OCI-LY1 (cell line): ENCODE results near the gene DDX31.

Experiments used
- H2AFZ ChIP-seq: fragments of 200-600 bp; sonication (generic), shearing (Covaris generic); 2 replicates; pipeline ENCODE4 v1.6.0; 2014; ENCODE audit warnings: antibody characterized with exemption, mild to moderate bottlenecking, low read length
- H3F3A ChIP-seq: fragments of 200-600 bp; sonication (generic), shearing (Covaris generic); 2 replicates; pipeline ENCODE4 v1.6.0; 2014; ENCODE audit warnings: mild to moderate bottlenecking, antibody characterized with exemption, low read length, moderate library complexity; ENCODE audit not compliant: insufficient read depth
- H3K27ac ChIP-seq: fragments of 200-600 bp; sonication (generic); 2 replicates; pipeline ENCODE4 v1.5.1; 2014; ENCODE audit warnings: low read length, mixed run types, mild to moderate bottlenecking, low read depth; ENCODE audit not compliant: poor library complexity, severe bottlenecking
- H3K27me3 ChIP-seq: fragments of 200-600 bp; sonication (generic); 2 replicates; pipeline ENCODE4 v1.6.0; 2014; ENCODE audit warnings: antibody characterized with exemption, mild to moderate bottlenecking, low read length, moderate library complexity; ENCODE audit not compliant: insufficient read depth
- H3K36me3 ChIP-seq: fragments of 200-600 bp; sonication (generic); 2 replicates; pipeline ENCODE4 v1.6.1; 2014; ENCODE audit warnings: mild to moderate bottlenecking, antibody characterized with exemption, low read length, moderate library complexity, mixed read lengths; ENCODE audit not compliant: insufficient read depth
- H3K4me1 ChIP-seq: fragments of 200-600 bp; sonication (generic); 2 replicates; pipeline ENCODE4 v1.5.1; 2014; ENCODE audit warnings: mild to moderate bottlenecking, low read length, moderate library complexity; ENCODE audit not compliant: insufficient read depth, severe bottlenecking
- H3K4me2 ChIP-seq: fragments of 200-600 bp; sonication (generic), shearing (Covaris generic); 2 replicates; pipeline ENCODE4 v1.6.1; 2014; ENCODE audit warnings: low read length
- H3K4me3 ChIP-seq: fragments of 200-600 bp; sonication (generic); 2 replicates; pipeline ENCODE4 v1.5.1; 2014; ENCODE audit warnings: low read length, low read depth, mild to moderate bottlenecking, mixed read lengths; ENCODE audit not compliant: poor library complexity, severe bottlenecking
- H3K79me2 ChIP-seq: fragments of 200-600 bp; shearing (Covaris generic); 2 replicates; pipeline ENCODE4 v1.6.1; 2016; ENCODE audit warnings: mixed run types, low read length, mixed read lengths; ENCODE audit not compliant: insufficient read depth
- H3K9ac ChIP-seq: fragments of 200-600 bp; sonication (generic), shearing (Covaris generic); 2 replicates; pipeline ENCODE4 v1.6.1; 2014; ENCODE audit warnings: mild to moderate bottlenecking, low read length, mixed read lengths
- H3K9me2 ChIP-seq: fragments of 200-600 bp; sonication (generic), shearing (Covaris generic); 2 replicates; pipeline ENCODE4 v1.6.1; 2014; ENCODE audit warnings: low read depth, mild to moderate bottlenecking, low read length, mixed read lengths
- H3K9me3 ChIP-seq: fragments of 200-600 bp; shearing (Covaris generic); 2 replicates; pipeline ENCODE4 v1.6.1; 2014; ENCODE audit warnings: low read length, mixed read lengths
- H4K20me1 ChIP-seq: fragments of 200-600 bp; sonication (generic), shearing (Covaris generic); 2 replicates; pipeline ENCODE4 v1.6.0; 2016; ENCODE audit warnings: mild to moderate bottlenecking, low read length; ENCODE audit not compliant: insufficient read depth
- EZH2 ChIP-seq: fragments of 200-600 bp; sonication (generic), shearing (Covaris generic); IDR thresholded peaks from 2 replicates; pipeline ENCODE4 v1.8.0; 2017; ENCODE audit warnings: borderline replicate concordance, mixed run types, mild to moderate bottlenecking, antibody characterized with exemption, low read length, moderate library complexity, mixed read lengths
- TF ChIP-seq, protein P1 (sequence below): fragments of 200-600 bp; sonication (generic), shearing (Covaris generic); IDR thresholded peaks from 2 replicates; pipeline ENCODE4 v1.5.1; 2017; ENCODE audit warnings: mild to moderate bottlenecking, antibody characterized with exemption, low read length, moderate library complexity, mixed read lengths

DDX31 gene

DNA sequence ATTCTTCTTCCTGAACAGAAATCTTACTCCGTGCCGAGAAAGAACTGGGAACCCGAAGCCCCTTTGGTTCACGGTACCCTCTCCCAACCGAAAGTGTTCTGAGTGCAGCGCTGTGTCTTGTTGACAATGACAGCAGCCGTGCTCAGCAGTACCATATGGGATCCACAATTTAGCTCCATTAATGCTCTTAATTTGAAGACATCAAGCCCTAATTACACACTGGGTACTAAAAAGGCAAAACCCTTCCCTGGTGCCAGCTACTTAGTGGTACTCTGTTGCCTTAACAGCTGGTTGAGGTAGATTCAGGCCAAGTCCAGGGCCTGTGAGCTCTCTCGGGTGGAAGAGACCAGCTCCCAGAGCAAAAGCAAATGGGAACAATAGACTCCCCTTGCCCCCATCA is 24.5 kb downstream of the DDX31 start:
- no peaks in the 10 kb centered on the region for H3K9me2 ChIP-seq
- no peaks in the 10 kb centered on the region for H3K4me1 ChIP-seq
- H3K79me2 ChIP-seq, result no peaks in the 10 kb centered on the region
- no peak overlapping the region for H3K4me3 ChIP-seq
- no peaks in the 10 kb centered on the region for H3K27me3 ChIP-seq
- H3K27ac ChIP-seq, result no peak overlapping the region
- no peaks in the 10 kb centered on the region for H3K9me3 ChIP-seq
- no peaks in the 10 kb centered on the region for H4K20me1 ChIP-seq
- no peaks in the 10 kb centered on the region for H3F3A ChIP-seq
- H2AFZ ChIP-seq, result no peak overlapping the region
- H3K9ac ChIP-seq, result no peak overlapping the region
- no peak overlapping the region for H3K4me2 ChIP-seq
- peaks cover 97% of the 10 kb centered on the region for H3K36me3 ChIP-seq
- TF ChIP-seq EZH2, result no peak
- TF ChIP-seq, protein P1, sequence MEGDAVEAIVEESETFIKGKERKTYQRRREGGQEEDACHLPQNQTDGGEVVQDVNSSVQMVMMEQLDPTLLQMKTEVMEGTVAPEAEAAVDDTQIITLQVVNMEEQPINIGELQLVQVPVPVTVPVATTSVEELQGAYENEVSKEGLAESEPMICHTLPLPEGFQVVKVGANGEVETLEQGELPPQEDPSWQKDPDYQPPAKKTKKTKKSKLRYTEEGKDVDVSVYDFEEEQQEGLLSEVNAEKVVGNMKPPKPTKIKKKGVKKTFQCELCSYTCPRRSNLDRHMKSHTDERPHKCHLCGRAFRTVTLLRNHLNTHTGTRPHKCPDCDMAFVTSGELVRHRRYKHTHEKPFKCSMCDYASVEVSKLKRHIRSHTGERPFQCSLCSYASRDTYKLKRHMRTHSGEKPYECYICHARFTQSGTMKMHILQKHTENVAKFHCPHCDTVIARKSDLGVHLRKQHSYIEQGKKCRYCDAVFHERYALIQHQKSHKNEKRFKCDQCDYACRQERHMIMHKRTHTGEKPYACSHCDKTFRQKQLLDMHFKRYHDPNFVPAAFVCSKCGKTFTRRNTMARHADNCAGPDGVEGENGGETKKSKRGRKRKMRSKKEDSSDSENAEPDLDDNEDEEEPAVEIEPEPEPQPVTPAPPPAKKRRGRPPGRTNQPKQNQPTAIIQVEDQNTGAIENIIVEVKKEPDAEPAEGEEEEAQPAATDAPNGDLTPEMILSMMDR, result no peak

- TF ChIP-seq, protein P1, result peak; percentile 41; the same call in 1 of the 2 replicates
- no peak for TF ChIP-seq EZH2
- Histone ChIP-seq H3K9me3 (no peaks in the 10 kb centered on the region), H4K20me1 (no peaks in the 10 kb centered on the region), H3K27me3 (no peaks in the 10 kb centered on the region), H3K27ac (no peak overlapping the region), H3K9me2 (no peaks in the 10 kb centered on the region), H3K79me2 (no peaks in the 10 kb centered on the region), H3K4me3 (no peak overlapping the region), H3K36me3 (peaks cover 96% of the 10 kb centered on the region), H3F3A (no peaks in the 10 kb centered on the region), H3K4me1 (no peaks in the 10 kb centered on the region), H3K4me2 (no peak overlapping the region), H2AFZ (no peak overlapping the region), H3K9ac (no peak overlapping the region)
Observed at GRCh38 chr9:132644251-132644650, 25.5 kb downstream of the DDX31 start.

GRCh38 chr9:132641216-132641615 is 28.6 kb downstream of the DDX31 start:
- Histone ChIP-seq H3K9ac (no peak overlapping the region), H3F3A (no peaks in the 10 kb centered on the region), H3K4me1 (no peaks in the 10 kb centered on the region), H3K36me3 (peaks cover 96% of the 10 kb centered on the region), H3K9me2 (no peaks in the 10 kb centered on the region), H4K20me1 (no peaks in the 10 kb centered on the region), H3K27ac (no peak overlapping the region), H3K79me2 (no peaks in the 10 kb centered on the region), H3K4me2 (no peak overlapping the region), H3K9me3 (no peaks in the 10 kb centered on the region), H3K27me3 (no peaks in the 10 kb centered on the region), H2AFZ (no peak overlapping the region), H3K4me3 (no peak overlapping the region)
- no peak for TF ChIP-seq EZH2
- TF ChIP-seq, protein P1, result no peak
